ENCODE measurements around the gene ATG13. TPM values are rescaled to one million over a fixed set of nuclear protein-coding genes. Genes with fewer than 3 reads are reported as not detected.

ATG13 gene
- total RNA-seq, 6 experiments from 2014 or later, result 64.2 to 94.0 (median 85.3) TPM

GRCh38 chr11:46633291-46634217 is 16.2 kb downstream of the ATG13 start:
- H3K27ac Mint-ChIP-seq, result no peak overlapping the region
- H3K36me3 Mint-ChIP-seq (ENCODE audit: low read depth), result peaks cover 4% of the 10 kb centered on the region
- no peak for DNase-seq
- H3K27me3 Mint-ChIP-seq (ENCODE audit: insufficient read depth), result peaks cover under 1% of the 10 kb centered on the region; the same call in 1 of the 2 replicates
- no peaks in the 10 kb centered on the region for H3K4me1 Mint-ChIP-seq (ENCODE audit: low read depth)
- no peak overlapping the region for H3K4me3 Mint-ChIP-seq
- TF ChIP-seq CTCF (IDR thresholded peaks at IDR 0.05), result no peak
- no peaks in the 10 kb centered on the region for H3K9me3 Mint-ChIP-seq

- Mint-ChIP-seq H3K9me3 (no peaks in the 10 kb centered on the region), H3K27ac (no peak overlapping the region), H3K4me1 (ENCODE audit: low read depth) (no peaks in the 10 kb centered on the region), H3K36me3 (ENCODE audit: low read depth) (peaks cover 11% of the 10 kb centered on the region), H3K27me3 (ENCODE audit: insufficient read depth) (peaks cover 1% of the 10 kb centered on the region), H3K4me3 (no peak overlapping the region)
- no peak for TF ChIP-seq CTCF (IDR thresholded peaks at IDR 0.05)
- no peak for DNase-seq
Observed at GRCh38 chr11:46635557-46636139, 18.3 kb downstream of the ATG13 start.

- no peaks in the 10 kb centered on the region for H3K4me1 Mint-ChIP-seq (ENCODE audit: low read depth)
- TF ChIP-seq CTCF (IDR thresholded peaks at IDR 0.05), result no peak
- no peak for DNase-seq
- H3K4me3 Mint-ChIP-seq, result no peak overlapping the region
- H3K27ac Mint-ChIP-seq, result no peak overlapping the region
- H3K9me3 Mint-ChIP-seq, result no peaks in the 10 kb centered on the region
- H3K36me3 Mint-ChIP-seq (ENCODE audit: low read depth), result peaks cover 19% of the 10 kb centered on the region
- peaks cover 1% of the 10 kb centered on the region for H3K27me3 Mint-ChIP-seq (ENCODE audit: insufficient read depth)
Observed at GRCh38 chr11:46637546-46637945, 20.2 kb downstream of the ATG13 start.

GRCh38 chr11:46639197-46639839 is 22.0 kb downstream of the ATG13 start:
- no peak for DNase-seq
- Mint-ChIP-seq H3K27me3 (ENCODE audit: insufficient read depth) (peaks cover 1% of the 10 kb centered on the region), H3K4me1 (ENCODE audit: low read depth) (no peaks in the 10 kb centered on the region), H3K4me3 (no peak overlapping the region), H3K27ac (no peak overlapping the region), H3K9me3 (no peaks in the 10 kb centered on the region), H3K36me3 (ENCODE audit: low read depth) (peaks cover 30% of the 10 kb centered on the region)
- no peak for TF ChIP-seq CTCF (IDR thresholded peaks at IDR 0.05)

GRCh38 chr11:46640036-46640788 is 22.9 kb downstream of the ATG13 start:
- Mint-ChIP-seq H3K9me3 (no peaks in the 10 kb centered on the region), H3K4me1 (ENCODE audit: low read depth) (no peaks in the 10 kb centered on the region), H3K27ac (no peak overlapping the region), H3K36me3 (ENCODE audit: low read depth) (peaks cover 30% of the 10 kb centered on the region), H3K4me3 (no peak overlapping the region), H3K27me3 (ENCODE audit: insufficient read depth) (peaks cover 1% of the 10 kb centered on the region)
- no peak for TF ChIP-seq CTCF (IDR thresholded peaks at IDR 0.05)
- no peak for DNase-seq
